Activated CD8-positive, alpha-beta T cell treated with anti-CD3 and anti-CD28 coated beads for 36 hours (primary cell): ENCODE measurements around the gene ARHGEF18. TPM values are rescaled to one million over a fixed set of nuclear protein-coding genes. Genes with fewer than 3 reads are reported as not detected.

Experiments
- ATAC-seq: fragments of 200-7000 bp; cut with Tn5 transposase; one replicate; pipeline ENCODE4 v1.10.0; 2021; ENCODE audit warnings: mild to moderate bottlenecking, moderate library complexity
- CTCF ChIA-PET: fragments of 350-600 bp; sonication (Branson Sonifier 250); formaldehyde crosslinking; loops from one replicate; lab custom pipeline; 2021; ENCODE audit warnings: antibody characterized with exemption; lab: Charles Lee
- POLR2A ChIA-PET: fragments of 350-600 bp; sonication (Branson Sonifier 250); formaldehyde crosslinking; loops from one replicate; lab custom pipeline; 2021; ENCODE audit warnings: antibody characterized with exemption; lab: Charles Lee
- DNase-seq: peaks from one replicate; pipeline ENCODE4 v3.0.0-alpha.2; 2020
- H3K27ac Mint-ChIP-seq: one replicate; pipeline ENCODE4 v1.8.0; 2021; ENCODE audit warnings: mild to moderate bottlenecking, mixed read lengths
- H3K27me3 Mint-ChIP-seq: one replicate; pipeline ENCODE4 v1.8.0; 2021; ENCODE audit warnings: mixed read lengths
- H3K36me3 Mint-ChIP-seq: one replicate; pipeline ENCODE4 v1.8.0; 2021; ENCODE audit warnings: low read depth, mixed read lengths
- H3K4me1 Mint-ChIP-seq: one replicate; pipeline ENCODE4 v1.8.0; 2021; ENCODE audit warnings: low read depth, mixed read lengths
- H3K4me3 Mint-ChIP-seq: one replicate; pipeline ENCODE4 v1.8.0; 2021; ENCODE audit warnings: mild to moderate bottlenecking, moderate library complexity, mixed read lengths
- H3K9me3 Mint-ChIP-seq: one replicate; pipeline ENCODE4 v1.8.0; 2021; ENCODE audit warnings: mixed read lengths
- CTCF ChIP-seq: fragments of 200-600 bp; IDR thresholded peaks from one replicate; pipeline ENCODE4 v1.8.0; 2022; ENCODE audit warnings: antibody characterized with exemption, mild to moderate bottlenecking
- intact Hi-C: fragments of 100-400 bp; cut with micrococcal nuclease; formaldehyde crosslinking; loops from one replicate; pipeline ENCODE4 v1.10.0; 2022
- total RNA-seq, 2 experiments: library from RNA; stranded (reverse); gene quantifications; one replicate each; pipeline ENCODE4 v1.2.3, GENCODE V29; 2021

The ARHGEF18 gene
- total RNA-seq, 2 experiments from 2014 or later = 25.9 to 36.4 TPM

- no peak for ATAC-seq
- no peaks in the 10 kb centered on the region for H3K27me3 Mint-ChIP-seq
- POLR2A ChIA-PET = no interaction called here
Measured at GRCh38 chr19:7381073-7381390, 32.3 kb downstream of the ARHGEF18 start.

GRCh38 chr19:7382694-7383093 lies 34.0 kb downstream of the ARHGEF18 start:
- TF ChIP-seq CTCF = no peak
- Mint-ChIP-seq H3K4me3 (no peak overlapping the region), H3K9me3 (no peaks in the 10 kb centered on the region), H3K27me3 (no peaks in the 10 kb centered on the region), H3K4me1 (peaks cover 15% of the 10 kb centered on the region), H3K27ac (peak overlapping the region; percentile 34), H3K36me3 (peaks cover 9% of the 10 kb centered on the region)
- no peak for ATAC-seq
- POLR2A ChIA-PET = no interaction called here
- no peak for DNase-seq
- intact Hi-C loops = no loop called here
- CTCF ChIA-PET = interaction anchor here (1.2 to 1.7 kb wide), 6 partner anchors 15 to 281 kb away, joined by 3 to 5 read pairs (median 4); partner anchors contain the start of gene ARHGEF18

More at GRCh38 chr19:7381073-7381390, 32.3 kb downstream of the ARHGEF18 start:
- no peak for DNase-seq
- CTCF ChIA-PET = interaction anchor here (0.6 to 2.4 kb wide), 8 partner anchors 14 to 279 kb away, joined by 3 to 28 read pairs (median 4); no protein-coding TSS in a partner anchor
- Mint-ChIP-seq H3K4me1 (peaks cover 2% of the 10 kb centered on the region), H3K9me3 (no peaks in the 10 kb centered on the region), H3K36me3 (peaks cover 3% of the 10 kb centered on the region), H3K27ac (peak overlapping the region; percentile 67), H3K4me3 (no peak overlapping the region)
- TF ChIP-seq CTCF = no peak
- intact Hi-C loops = no loop called here

- no peak for DNase-seq
- CTCF ChIA-PET = interaction anchor here (1.1 to 1.7 kb wide), 5 partner anchors 16 to 281 kb away, joined by 3 to 5 read pairs (median 5); partner anchors contain the start of gene ARHGEF18
- no peak overlapping the region for H3K4me3 Mint-ChIP-seq
- peaks cover 9% of the 10 kb centered on the region for H3K36me3 Mint-ChIP-seq
- H3K27ac Mint-ChIP-seq = peak overlapping the region; percentile 51
- ATAC-seq = no peak
- H3K4me1 Mint-ChIP-seq = peaks cover 20% of the 10 kb centered on the region
- H3K9me3 Mint-ChIP-seq = no peaks in the 10 kb centered on the region
- intact Hi-C loops = no loop called here
- H3K27me3 Mint-ChIP-seq = no peaks in the 10 kb centered on the region
- no peak for TF ChIP-seq CTCF
- POLR2A ChIA-PET = no interaction called here
Measured at GRCh38 chr19:7383284-7383683, 34.5 kb downstream of the ARHGEF18 start.

GRCh38 chr19:7385062-7385461 lies 36.3 kb downstream of the ARHGEF18 start:
- Mint-ChIP-seq H3K27me3 (no peaks in the 10 kb centered on the region), H3K9me3 (no peaks in the 10 kb centered on the region), H3K27ac (no peak overlapping the region), H3K4me1 (peaks cover 20% of the 10 kb centered on the region), H3K36me3 (peaks cover 9% of the 10 kb centered on the region), H3K4me3 (no peak overlapping the region)
- no peak for DNase-seq
- intact Hi-C loops = no loop called here
- no peak for TF ChIP-seq CTCF
- POLR2A ChIA-PET = interaction anchor here (0.7 to 0.9 kb wide), 2 partner anchors 9 to 30 kb away, joined by 3 read pairs; no protein-coding TSS in a partner anchor
- CTCF ChIA-PET = interaction anchor here (1.6 to 2.1 kb wide), 2 partner anchors 31 to 282 kb away, joined by 5 to 7 read pairs; no protein-coding TSS in a partner anchor
- no peak for ATAC-seq

GRCh38 chr19:7386308-7386707 lies 37.6 kb downstream of the ARHGEF18 start:
- H3K4me1 Mint-ChIP-seq = peaks cover 20% of the 10 kb centered on the region
- peaks cover 9% of the 10 kb centered on the region for H3K36me3 Mint-ChIP-seq
- no peak for TF ChIP-seq CTCF
- DNase-seq (peak; percentile 42), ATAC-seq (peak; percentile 29)
- ChIA-PET CTCF (interaction anchor here (1.0 to 1.7 kb wide), 3 partner anchors 14 to 287 kb away, joined by 3 to 12 read pairs (median 3); no protein-coding TSS in a partner anchor), POLR2A (interaction anchor here (1.2 kb wide), 1 partner anchor 37 kb away, joined by 4 read pairs; the partner anchor contains the start of gene ARHGEF18)
- no peaks in the 10 kb centered on the region for H3K27me3 Mint-ChIP-seq
- peak overlapping the region; percentile 89 for H3K27ac Mint-ChIP-seq
- no peak overlapping the region for H3K4me3 Mint-ChIP-seq
- intact Hi-C loops = no loop called here
- H3K9me3 Mint-ChIP-seq = no peaks in the 10 kb centered on the region
